GM21360 (cell line): ENCODE measurements around the gene NECAB2.

Experiments
- ATAC-seq: cut with Tn5 transposase; IDR thresholded peaks from one replicate; pipeline ENCODE4 v1.9.1; 2021; ENCODE audit warnings: mild to moderate bottlenecking, moderate library complexity; ENCODE audit not compliant: unreplicated experiment

The NECAB2 gene

GRCh38 chr16:83967838-83968305, at the start of gene NECAB2:
NECAB2 (plus strand) TSS chr16:83968244; CDS start chr16:83968649, 405 bp downstream.
- ATAC-seq, result no peak

GRCh38 chr16:83920894-83921491, 47.1 kb upstream of the NECAB2 start:
- no peak for ATAC-seq

- ATAC-seq, result no peak
These were observed 44.3 kb upstream of the NECAB2 start for GRCh38 chr16:83923581-83924365.

- ATAC-seq, result no peak
These were observed 43.4 kb upstream of the NECAB2 start for GRCh38 chr16:83924686-83925085.

GRCh38 chr16:83925095-83925905, 42.7 kb upstream of the NECAB2 start:
- ATAC-seq, result no peak

- ATAC-seq, result no peak
These were observed 41.9 kb upstream of the NECAB2 start for GRCh38 chr16:83925957-83926725.

GRCh38 chr16:83926726-83927397, 41.2 kb upstream of the NECAB2 start:
- ATAC-seq, result peak; percentile 68

- ATAC-seq, result no peak
These were observed 39.5 kb upstream of the NECAB2 start for GRCh38 chr16:83928341-83929055.

- no peak for ATAC-seq
These were observed 38.1 kb upstream of the NECAB2 start for GRCh38 chr16:83929811-83930555.

- ATAC-seq, result no peak
These were observed 37.1 kb upstream of the NECAB2 start for GRCh38 chr16:83930730-83931500.

GRCh38 chr16:83931556-83931955, 36.5 kb upstream of the NECAB2 start:
- no peak for ATAC-seq

GRCh38 chr16:83932304-83932703, 35.7 kb upstream of the NECAB2 start:
- no peak for ATAC-seq

GRCh38 chr16:83932955-83933673, 34.9 kb upstream of the NECAB2 start:
- ATAC-seq, result no peak

GRCh38 chr16:83933885-83934683, 34.0 kb upstream of the NECAB2 start:
- ATAC-seq, result no peak

- no peak for ATAC-seq
These were observed 33.4 kb upstream of the NECAB2 start for GRCh38 chr16:83934684-83934977.

GRCh38 chr16:83935005-83935857, 32.8 kb upstream of the NECAB2 start:
- no peak for ATAC-seq
